Measurements from ENCODE around the gene HINT1.

Gene HINT1

GRCh38 chr5:131109540-131110255, 55.4 kb downstream of the HINT1 start:
- FAIRE-seq = peak; percentile 93
